HG03095 (cell line): Measurements from ENCODE around the gene ISCU.

Experiments used
- ATAC-seq: cut with Tn5 transposase; IDR thresholded peaks from one replicate; pipeline ENCODE4 v1.9.1; 2021; ENCODE audit warnings: moderate library complexity; ENCODE audit not compliant: unreplicated experiment

Gene ISCU

DNA sequence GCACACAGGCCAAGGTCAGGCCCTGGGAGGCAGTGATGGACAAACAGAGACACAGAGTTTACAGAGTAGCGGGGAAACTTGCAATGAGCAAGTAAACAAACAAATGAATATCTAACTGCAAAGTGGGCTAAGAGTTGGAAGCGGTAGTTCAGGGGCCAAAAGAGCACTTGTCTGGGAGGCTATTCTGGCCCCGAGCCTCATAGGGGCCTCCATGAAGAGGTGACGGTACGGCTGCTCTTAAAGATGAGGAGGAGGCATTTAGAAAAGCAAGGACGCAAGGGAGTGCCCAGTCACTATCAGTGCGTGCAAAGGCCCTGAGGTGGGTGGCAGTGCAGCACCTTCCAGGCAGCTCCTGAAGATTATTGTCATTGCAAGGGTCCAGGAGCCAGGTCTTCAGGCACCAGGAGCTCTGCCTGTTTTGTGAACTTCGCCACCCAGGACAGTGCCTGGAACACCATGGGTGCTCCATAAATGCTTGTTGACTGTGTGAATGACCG, 39.9 kb downstream of the ISCU start:
- no peak for ATAC-seq

- no peak for ATAC-seq
Measured at GRCh38 chr12:108602976-108603704, 40.7 kb downstream of the ISCU start.

DNA sequence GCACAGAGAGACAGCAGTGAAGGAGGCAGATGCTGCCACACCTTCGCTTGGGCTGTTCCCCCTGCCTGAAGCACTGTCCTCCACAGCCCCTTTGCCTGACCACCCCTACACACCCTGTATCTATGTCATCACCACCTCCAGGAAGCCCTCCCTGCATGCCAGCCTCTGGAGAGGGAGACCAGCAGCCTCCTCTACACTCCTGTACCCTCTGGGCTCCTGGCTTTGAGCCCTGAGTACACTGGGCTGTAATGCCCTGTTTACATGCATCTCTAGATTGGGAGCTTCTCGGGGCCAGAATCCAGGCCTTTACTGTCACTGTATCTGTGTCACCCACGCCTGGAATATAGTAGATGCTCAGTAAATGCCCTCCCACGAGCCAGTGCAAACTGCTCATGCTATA, 41.3 kb downstream of the ISCU start:
- ATAC-seq, result no peak

DNA sequence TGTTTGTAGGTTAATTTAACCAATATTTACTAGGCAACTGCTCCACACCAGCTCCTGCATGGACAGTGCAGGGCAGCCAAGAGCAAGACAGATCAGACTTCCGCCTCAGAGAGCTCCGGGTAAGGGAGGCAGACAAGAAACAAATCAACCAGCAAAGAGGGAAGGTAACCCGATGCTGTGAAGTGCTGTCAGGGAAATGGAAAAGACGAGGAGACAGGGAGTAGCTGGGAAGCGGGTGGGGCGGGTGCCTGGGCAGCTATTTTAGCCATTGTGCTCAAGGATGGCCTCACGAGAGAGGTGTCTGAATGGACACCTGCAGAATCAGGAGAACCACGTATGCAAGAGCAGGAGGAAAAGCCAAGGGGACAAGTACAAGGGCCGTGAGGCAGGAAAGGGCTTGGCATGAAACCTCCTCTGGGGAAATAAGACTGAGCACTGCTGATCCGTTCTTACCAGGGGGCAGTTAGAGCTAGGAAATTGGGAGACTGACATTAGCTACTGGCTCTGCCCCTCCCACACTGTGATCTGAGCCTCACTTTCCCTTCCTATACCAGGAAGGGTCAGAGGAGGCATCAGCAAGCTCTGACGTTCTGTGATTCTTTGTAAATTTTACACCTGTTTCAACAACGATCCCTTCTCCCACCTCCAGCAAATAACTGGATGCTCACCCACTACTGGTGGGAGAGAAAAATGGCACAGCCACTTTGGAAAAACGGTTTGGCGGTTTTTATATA, 42.0 kb downstream of the ISCU start:
- no peak for ATAC-seq

- ATAC-seq, result no peak
Measured at GRCh38 chr12:108605000-108605689, 42.7 kb downstream of the ISCU start.

DNA sequence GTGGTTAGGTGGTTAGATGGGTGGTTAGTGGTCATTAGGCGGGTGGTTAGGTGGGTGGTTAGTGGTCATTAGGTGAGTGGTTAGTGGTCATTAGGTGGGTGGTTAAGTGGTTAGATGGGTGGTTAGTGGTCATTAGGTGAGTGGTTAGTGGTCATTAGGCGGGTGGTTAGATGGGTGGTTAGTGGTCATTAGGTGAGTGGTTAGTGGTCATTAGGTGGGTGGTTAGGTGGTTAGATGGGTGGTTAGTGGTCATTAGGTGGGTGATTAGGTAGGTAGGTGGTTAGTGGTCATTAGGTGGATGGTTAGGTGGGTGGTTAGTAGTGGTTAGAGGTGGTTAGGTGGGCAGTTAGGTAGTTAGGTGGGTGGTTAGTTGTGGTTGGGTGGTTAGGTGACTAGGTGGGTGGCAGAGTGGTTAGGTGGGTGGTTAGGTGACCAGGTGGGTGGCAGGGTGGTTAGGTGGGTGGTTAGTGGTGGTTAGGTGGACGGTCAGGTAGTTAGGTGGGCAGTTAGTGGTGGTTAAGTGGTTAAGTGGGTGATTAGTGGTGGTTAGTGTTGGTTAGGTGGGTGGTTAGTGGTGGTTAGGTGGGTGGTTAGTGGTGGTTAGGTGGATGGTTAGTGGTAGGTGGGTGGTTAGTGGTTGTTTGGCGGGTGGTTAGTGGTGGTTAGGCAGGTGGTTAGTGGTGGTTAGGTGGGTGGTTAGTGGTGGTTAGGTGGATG, 43.5 kb downstream of the ISCU start:
- no peak for ATAC-seq

DNA sequence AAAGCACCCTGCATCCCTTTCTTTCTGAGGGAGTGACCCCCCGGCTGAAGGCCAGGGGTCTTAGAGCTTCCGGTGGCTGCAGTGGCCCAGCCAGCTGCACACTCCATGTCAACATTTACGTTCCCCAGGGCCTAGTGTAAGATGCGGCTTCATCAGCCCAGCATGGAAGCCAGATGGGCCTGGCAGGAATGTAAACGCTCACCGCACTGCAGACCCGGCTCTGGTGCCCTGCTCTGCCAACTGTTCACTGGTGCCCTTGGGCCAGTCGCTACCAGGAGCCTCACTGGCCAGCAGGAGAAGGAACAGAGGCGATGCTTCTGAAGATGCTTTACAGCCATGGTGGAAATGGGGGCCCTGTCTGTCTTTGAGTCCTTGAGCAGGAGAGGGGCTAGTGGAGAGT, 44.1 kb downstream of the ISCU start:
- ATAC-seq, result no peak

DNA sequence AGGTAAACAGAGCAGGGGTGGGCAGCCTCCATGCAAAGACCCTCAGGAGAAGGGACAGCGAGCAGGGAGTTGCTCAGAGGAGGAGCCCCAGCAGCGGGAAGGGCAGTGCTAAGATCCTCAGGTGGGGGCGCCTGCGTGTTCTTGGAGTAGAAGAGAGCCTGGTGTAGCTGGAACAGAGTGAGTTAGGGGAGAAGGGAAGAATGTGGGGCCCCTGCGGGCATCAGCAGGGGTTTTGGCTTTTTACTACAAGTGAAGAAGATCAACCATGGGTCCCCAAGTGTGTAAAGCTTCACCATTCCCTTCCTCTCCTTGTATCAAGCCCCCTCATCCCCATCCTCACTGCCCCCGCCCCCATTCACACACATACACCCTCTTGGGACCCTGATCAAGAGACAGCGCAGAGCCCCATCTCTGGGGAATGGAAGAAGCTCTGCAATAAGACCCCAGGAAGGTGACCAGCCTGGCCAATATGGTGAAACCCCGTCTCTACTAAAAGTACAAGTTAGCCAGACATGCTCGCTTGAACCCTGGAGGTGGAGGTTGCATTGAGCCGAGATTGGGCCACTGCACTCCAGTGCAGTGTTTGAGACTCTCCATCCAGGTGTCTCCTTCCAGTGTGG, 45.7 kb downstream of the ISCU start:
- ATAC-seq, result no peak

GRCh38 chr12:108608616-108609015, 46.2 kb downstream of the ISCU start:
- no peak for ATAC-seq

- ATAC-seq, result no peak
Measured at GRCh38 chr12:108609537-108610335, 47.3 kb downstream of the ISCU start.

GRCh38 chr12:108610336-108610815, 48.0 kb downstream of the ISCU start:
- ATAC-seq, result no peak

- ATAC-seq, result no peak
Measured at GRCh38 chr12:108610856-108611605, 48.6 kb downstream of the ISCU start.

DNA sequence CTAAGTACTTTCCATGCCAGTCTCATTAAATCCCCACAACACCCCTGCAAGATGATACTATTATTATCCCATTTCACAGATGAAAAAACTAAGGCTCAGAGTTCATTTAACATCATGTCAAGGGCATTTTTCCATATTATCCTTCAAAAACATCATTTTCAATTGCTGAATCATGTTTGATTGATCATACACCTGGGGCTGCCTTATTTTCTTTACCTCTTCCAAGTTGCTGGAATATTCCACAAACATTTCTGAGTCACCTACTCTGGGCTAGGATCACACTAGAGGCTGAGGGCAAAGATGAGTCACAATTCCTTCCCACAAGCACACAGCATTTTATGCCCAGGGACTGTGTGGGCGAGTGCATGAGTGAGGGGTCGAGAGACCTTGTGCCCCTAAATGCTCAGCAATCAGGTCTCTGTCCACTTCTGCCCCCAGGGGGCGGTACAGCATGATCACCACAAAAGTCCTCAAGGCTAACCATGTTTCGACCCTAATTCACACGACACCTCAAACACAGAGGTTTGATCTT, 49.6 kb downstream of the ISCU start:
- no peak for ATAC-seq

GRCh38 chr12:108612788-108613282, 50.4 kb downstream of the ISCU start:
- no peak for ATAC-seq

GRCh38 chr12:108613548-108613947, 51.2 kb downstream of the ISCU start:
- ATAC-seq, result no peak

DNA sequence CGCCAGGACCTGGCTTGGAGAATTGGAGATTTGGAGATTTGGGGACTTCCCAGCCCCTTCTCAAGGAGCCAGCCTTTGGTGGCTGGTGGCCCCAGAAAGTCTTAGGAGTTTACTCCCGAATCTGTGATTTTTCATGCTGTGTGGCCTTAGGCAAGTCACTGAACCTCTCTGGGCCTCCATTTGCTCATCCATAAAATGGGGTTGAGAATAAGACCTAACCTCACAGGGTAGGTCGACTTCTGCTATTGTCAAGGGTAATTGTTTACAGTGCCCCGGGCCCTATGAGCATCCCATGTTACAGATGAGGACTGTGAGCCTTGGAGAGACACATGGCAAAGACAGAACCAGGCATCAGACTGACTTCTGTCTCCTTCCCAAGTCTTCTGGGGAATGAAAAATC, 51.6 kb downstream of the ISCU start:
- ATAC-seq, result no peak

GRCh38 chr12:108614639-108615038, 52.2 kb downstream of the ISCU start:
- ATAC-seq, result no peak

DNA sequence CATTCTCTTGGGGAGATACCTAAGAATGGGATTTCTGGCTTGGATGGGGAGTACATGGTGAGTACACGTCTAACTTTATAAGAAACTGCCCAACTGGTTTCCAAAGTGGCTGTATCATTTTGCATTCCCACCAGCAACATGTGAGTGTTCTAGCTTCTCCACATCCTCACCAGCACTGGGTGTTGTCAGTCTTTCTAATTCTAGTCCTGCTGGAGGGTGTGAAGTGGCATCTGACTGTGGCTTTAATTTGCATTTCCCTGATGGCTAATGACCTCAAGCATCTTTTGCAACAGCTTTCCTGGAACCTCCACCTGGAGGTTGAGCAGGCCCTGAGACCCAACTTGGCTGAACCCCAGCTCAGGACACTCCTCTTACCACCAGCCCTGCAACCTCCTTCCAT, 53.5 kb downstream of the ISCU start:
- no peak for ATAC-seq

DNA sequence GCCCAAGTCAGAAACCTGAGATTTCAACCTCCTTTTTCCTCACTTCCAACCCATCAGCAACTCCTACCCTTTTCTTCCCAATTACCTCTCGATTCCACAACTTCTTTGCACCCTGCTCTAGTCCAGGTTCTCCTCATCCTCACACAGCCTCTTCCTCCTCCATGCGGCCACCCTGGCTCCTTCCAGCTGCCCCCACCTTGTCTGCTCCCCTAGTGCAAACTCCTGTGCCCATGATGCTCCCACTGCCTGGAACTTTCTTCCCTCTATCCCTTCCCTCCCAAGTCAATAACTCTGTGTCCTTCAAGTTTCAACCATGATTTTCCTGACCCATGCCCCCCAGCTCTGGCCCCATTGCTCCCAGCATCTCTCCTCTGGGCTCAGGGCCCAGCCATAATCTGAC, 54.0 kb downstream of the ISCU start:
- ATAC-seq, result no peak
